Testis (tissue), 3 donors: ENCODE data around the gene ATG5. TPM values are rescaled to one million over a fixed set of nuclear protein-coding genes. Genes with fewer than 3 reads are reported as not detected.

ENCODE experiments used
- DNase-seq: peaks from one replicate; pipeline ENCODE4 v3.0.0-alpha.2; 2019
- H3K27ac ChIP-seq, 2 donors: fragments of 200-600 bp; sonication (generic); one replicate each; pipeline ENCODE4 v1.5.1; 2019
- H3K27me3 ChIP-seq: fragments of 200-600 bp; sonication (generic); one replicate; pipeline ENCODE4 v1.5.1; 2019
- H3K36me3 ChIP-seq: fragments of 200-600 bp; sonication (generic); one replicate; pipeline ENCODE4 v1.5.1; 2017; ENCODE audit warnings: low read depth; ENCODE audit errors: missing control alignments
- H3K4me1 ChIP-seq: fragments of 200-600 bp; sonication (generic); one replicate; pipeline ENCODE4 v1.5.1; 2019
- H3K4me3 ChIP-seq, 2 donors: fragments of 200-600 bp; sonication (generic); one replicate each; pipeline ENCODE4 v1.5.1; 2017 to 2019
- H3K9me3 ChIP-seq: fragments of 200-600 bp; sonication (generic); one replicate; pipeline ENCODE4 v1.5.1; 2017
- CTCF ChIP-seq, 3 experiments: fragments of 450-650 bp in 2 of 3; fragments of 200-600 bp in 1 of 3; sonication (generic) in 1 of 3; IDR thresholded peaks; one replicate each; pipeline ENCODE4 v1.5.1; 2016 to 2019; ENCODE audit warnings: antibody characterized with exemption in 3 of 3, mild to moderate bottlenecking in 2 of 3, moderate library complexity in 1 of 3
- POLR2A ChIP-seq: fragments of 450-650 bp; IDR thresholded peaks from one replicate; pipeline ENCODE4 v1.6.1; 2017; ENCODE audit warnings: antibody characterized with exemption, mild to moderate bottlenecking, moderate library complexity
- WGBS, 2 donors: methylation state at CpG; one replicate each; pipeline ENCODE4 v1.1.5; 2018; 5-methylcytosine and 5-hydroxymethylcytosine counted together
- intact Hi-C: fragments of 100-400 bp; cut with DNase I; formaldehyde crosslinking; loops from one replicate; pipeline ENCODE4 v1.15.1; 2023; ENCODE audit warnings: low total_unique reads
- polyA plus RNA-seq: library from polyadenylated mRNA; stranded (reverse); fragments of 350-450 nt; fragmentation: Illumina TruSeq; extraction: RNeasy Lipid Tissue Mini Kit (QIAGEN cat#74804); gene quantifications from one replicate; pipeline ENCODE4 v1.2.3, GENCODE V29; 2014; ENCODE audit warnings: low read depth, low replicate concordance; ENCODE audit not compliant: insufficient read depth
- total RNA-seq, 2 donors: library from RNA; depleted of rRNA; stranded (reverse); fragments of >200 nt; gene quantifications; one replicate each; pipeline ENCODE4 v1.2.3, GENCODE V29; 2016

The ATG5 gene
- total and polyA plus RNA-seq, 3 donors from 2014 or later: 21.5 to 34.9 (median 27.6) TPM

- Histone ChIP-seq H3K36me3 (no peaks in the 10 kb centered on the region), H3K27ac (no peak overlapping the region), H3K4me3 (no peak overlapping the region), H3K27me3 (no peaks in the 10 kb centered on the region), H3K4me1 (no peaks in the 10 kb centered on the region), H3K9me3 (no peaks in the 10 kb centered on the region)
- TF ChIP-seq CTCF (IDR thresholded peaks at IDR 0.05) (no peak), POLR2A (no peak)
- 67 to 74% methylated on average over 6 of the region's 6 CpGs for WGBS, 2 donors
- no peak for DNase-seq
- intact Hi-C loops: no loop called here
Measured at GRCh38 chr6:106315765-106316374, 9.7 kb downstream of the ATG5 start.

GRCh38 chr6:106309766-106310373, 15.7 kb downstream of the ATG5 start:
- Histone ChIP-seq H3K36me3 (no peaks in the 10 kb centered on the region), H3K27ac (no peak overlapping the region), H3K27me3 (no peaks in the 10 kb centered on the region), H3K9me3 (no peaks in the 10 kb centered on the region), H3K4me3 (no peak overlapping the region), H3K4me1 (no peaks in the 10 kb centered on the region)
- DNase-seq: no peak
- intact Hi-C loops: no loop called here
- TF ChIP-seq CTCF (IDR thresholded peaks at IDR 0.05) (no peak), POLR2A (no peak)
- WGBS, 2 donors: 88 to 90% methylated on average over 3 of the region's 3 CpGs

GRCh38 chr6:106308985-106309384, 16.6 kb downstream of the ATG5 start:
- TF ChIP-seq POLR2A: no peak
- no peak for TF ChIP-seq CTCF (IDR thresholded peaks at IDR 0.05)
- Histone ChIP-seq H3K9me3 (no peaks in the 10 kb centered on the region), H3K4me3 (no peak overlapping the region), H3K27ac (no peak overlapping the region), H3K4me1 (no peaks in the 10 kb centered on the region), H3K27me3 (no peaks in the 10 kb centered on the region), H3K36me3 (no peaks in the 10 kb centered on the region)
- 73 to 91% methylated on average over 2 of the region's 2 CpGs for WGBS, 2 donors
- DNase-seq: no peak
- intact Hi-C loops: no loop called here

GRCh38 chr6:106305740-106306139, 19.8 kb downstream of the ATG5 start:
- no peaks in the 10 kb centered on the region for H3K27me3 ChIP-seq
- H3K36me3 ChIP-seq: no peaks in the 10 kb centered on the region
- H3K4me1 ChIP-seq: no peaks in the 10 kb centered on the region
- intact Hi-C loops: no loop called here
- H3K4me3 ChIP-seq: no peak overlapping the region
- no peaks in the 10 kb centered on the region for H3K9me3 ChIP-seq
- no peak for DNase-seq
- no peak overlapping the region for H3K27ac ChIP-seq
- no peak for TF ChIP-seq POLR2A
- TF ChIP-seq CTCF (IDR thresholded peaks at IDR 0.05): no peak
- WGBS, 2 donors: 78 to 88% methylated on average over 2 of the region's 2 CpGs

- H3K4me1 ChIP-seq: no peaks in the 10 kb centered on the region
- H3K36me3 ChIP-seq: no peaks in the 10 kb centered on the region
- no peaks in the 10 kb centered on the region for H3K9me3 ChIP-seq
- DNase-seq: no peak
- intact Hi-C loops: no loop called here
- peak in 1 of 3 experiments; percentile 26 for TF ChIP-seq CTCF (IDR thresholded peaks at IDR 0.05)
- no peak for TF ChIP-seq POLR2A
- no peak overlapping the region for H3K4me3 ChIP-seq
- H3K27me3 ChIP-seq: no peaks in the 10 kb centered on the region
- H3K27ac ChIP-seq: no peak overlapping the region
- WGBS, 2 donors: 70 to 74% methylated on average over 3 of the region's 3 CpGs
Measured at GRCh38 chr6:106300944-106301343, 24.6 kb downstream of the ATG5 start.
